Subcutaneous abdominal adipose tissue (tissue), 5 donors: ENCODE measurements around the gene ACTN4.

Experiments
- H3K27ac ChIP-seq: one replicate; pipeline ENCODE4 v1.7.0; 2013; ENCODE audit warnings: low read depth, mild to moderate bottlenecking, inconsistent platforms, low read length, moderate library complexity
- H3K27me3 ChIP-seq, 5 donors: one replicate each; pipeline ENCODE4 v1.7.0; 2013; ENCODE audit warnings: low read length in 5 of 5, inconsistent platforms in 1 of 5; ENCODE audit not compliant: control insufficient read depth in 5 of 5, insufficient read depth in 4 of 5
- H3K36me3 ChIP-seq, 5 donors: one replicate each; pipeline ENCODE4 v1.7.0; 2013; ENCODE audit warnings: low read length in 5 of 5; ENCODE audit not compliant: control insufficient read depth in 5 of 5, insufficient read depth in 5 of 5
- H3K4me1 ChIP-seq, 5 donors: one replicate each; pipeline ENCODE4 v1.7.0; 2013; ENCODE audit warnings: low read length in 5 of 5, mild to moderate bottlenecking in 3 of 5, moderate library complexity in 1 of 5; ENCODE audit not compliant: control insufficient read depth in 5 of 5, insufficient read depth in 5 of 5
- H3K4me3 ChIP-seq, 5 donors: one replicate each; pipeline ENCODE4 v1.7.0; 2013; ENCODE audit warnings: low read length in 5 of 5, low read depth in 1 of 5
- H3K9ac ChIP-seq, 5 donors: one replicate each; pipeline ENCODE4 v1.7.0; 2013; ENCODE audit warnings: low read length in 5 of 5, mild to moderate bottlenecking in 4 of 5, moderate library complexity in 3 of 5
- H3K9me3 ChIP-seq, 5 donors: one replicate each; pipeline ENCODE4 v1.7.0; 2013; ENCODE audit warnings: low read length in 5 of 5; ENCODE audit not compliant: control insufficient read depth in 5 of 5
- donor health status: healthy.
- donor health status: healthy.
- donor health status: healthy.
- donor health status: healthy.
- donor health status: healthy.

ACTN4 gene

DNA sequence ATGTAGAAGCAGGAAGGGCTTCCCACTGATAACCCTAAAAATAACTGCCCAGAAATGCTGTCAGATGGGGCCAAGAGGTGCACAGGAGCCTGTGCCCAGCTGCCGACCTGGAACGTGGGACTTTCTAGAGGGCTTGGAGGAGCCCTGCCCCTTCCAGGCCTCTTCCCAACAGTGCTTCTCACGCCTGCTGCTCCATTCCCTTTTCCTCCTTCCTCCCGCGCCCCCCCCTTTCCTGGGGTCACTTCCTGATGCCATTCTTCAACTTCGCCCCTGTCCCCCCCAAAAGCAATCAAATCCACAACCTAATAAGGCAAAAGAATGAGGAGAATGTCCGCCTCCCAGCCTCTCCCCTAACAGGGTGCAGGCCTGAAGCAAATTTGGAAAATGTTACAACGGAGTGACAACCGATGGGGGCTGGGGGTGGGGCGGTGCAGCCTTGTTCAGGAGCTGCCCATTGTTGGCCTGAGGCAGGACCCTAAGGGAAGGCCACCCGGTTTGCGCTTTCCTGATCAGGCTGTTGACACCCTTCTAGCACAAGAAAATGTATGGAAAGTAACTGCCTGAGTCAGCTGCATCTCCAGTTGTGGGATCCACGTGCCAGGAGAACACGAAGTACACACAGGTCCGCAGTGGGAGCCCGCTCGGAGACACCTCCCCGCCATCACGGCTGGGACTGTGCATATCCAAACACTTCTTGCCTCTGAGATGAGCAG, 18.7 kb downstream of the ACTN4 start:
- peak overlapping the region in 4 of 5 donors; percentile 38 to 81 (median 61) for H3K9ac ChIP-seq
- peak overlapping the region; percentile 87 for H3K27ac ChIP-seq
- H3K27me3 ChIP-seq = no peaks in the 10 kb centered on the region
- peaks cover 21 to 95% (median 87%) of the 10 kb centered on the region in 5 donors for H3K4me1 ChIP-seq
- H3K4me3 ChIP-seq = peak overlapping the region in 2 of 5 donors; percentile 22 to 34
- H3K9me3 ChIP-seq = no peaks in the 10 kb centered on the region
- H3K36me3 ChIP-seq = peaks cover 0 to 6% (median 2%) of the 10 kb centered on the region in 5 donors

DNA sequence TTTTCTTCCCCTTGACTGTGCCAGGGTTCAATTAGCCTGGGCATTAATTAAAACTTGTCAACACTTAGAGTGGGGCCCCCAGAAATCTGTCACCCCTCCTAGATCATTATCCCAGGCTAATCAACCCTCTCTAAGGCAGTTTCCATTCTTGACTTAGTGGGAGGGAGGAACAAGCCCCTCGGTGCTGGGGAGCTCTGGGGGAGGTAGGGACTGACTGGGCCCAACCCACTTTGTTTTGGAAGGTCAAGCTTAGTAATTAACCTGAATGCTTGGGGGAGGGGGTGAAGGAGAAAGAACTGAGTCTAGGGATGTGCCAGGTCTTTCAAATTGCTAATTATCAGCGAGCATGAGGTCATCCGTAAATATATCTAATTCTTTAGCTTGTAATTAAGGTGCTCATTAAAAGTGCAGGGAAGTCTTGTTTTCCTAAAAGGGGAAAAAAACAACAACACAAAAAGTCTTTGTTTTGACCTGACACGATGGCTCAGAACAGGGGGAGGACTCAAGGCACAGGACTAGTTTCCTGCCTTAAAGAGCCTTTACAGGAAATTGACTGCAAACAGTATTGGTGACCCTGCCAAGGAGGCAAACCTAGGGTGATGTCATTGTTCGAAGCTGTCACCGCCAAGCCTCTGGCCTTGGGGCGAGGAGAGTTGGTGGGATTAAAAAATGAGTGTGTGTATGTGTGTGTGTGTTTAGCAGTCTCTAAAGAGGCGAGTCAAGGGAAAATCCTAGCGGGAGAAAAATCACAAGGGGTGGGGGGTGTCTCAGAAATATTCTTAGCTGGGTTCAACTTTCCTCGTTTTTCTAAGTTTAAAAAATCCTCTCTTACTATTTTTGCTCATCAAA, 19.4 kb downstream of the ACTN4 start:
- Histone ChIP-seq H3K9ac (peak overlapping the region in 3 of 5 donors; percentile 48 to 81 (median 63)), H3K27ac (peak overlapping the region; percentile 87), H3K27me3 (no peaks in the 10 kb centered on the region), H3K4me1 (peaks cover 20 to 96% (median 88%) of the 10 kb centered on the region in 5 donors), H3K9me3 (no peaks in the 10 kb centered on the region), H3K36me3 (peaks cover 0 to 5% (median 2%) of the 10 kb centered on the region in 5 donors), H3K4me3 (no peak overlapping the region)

DNA sequence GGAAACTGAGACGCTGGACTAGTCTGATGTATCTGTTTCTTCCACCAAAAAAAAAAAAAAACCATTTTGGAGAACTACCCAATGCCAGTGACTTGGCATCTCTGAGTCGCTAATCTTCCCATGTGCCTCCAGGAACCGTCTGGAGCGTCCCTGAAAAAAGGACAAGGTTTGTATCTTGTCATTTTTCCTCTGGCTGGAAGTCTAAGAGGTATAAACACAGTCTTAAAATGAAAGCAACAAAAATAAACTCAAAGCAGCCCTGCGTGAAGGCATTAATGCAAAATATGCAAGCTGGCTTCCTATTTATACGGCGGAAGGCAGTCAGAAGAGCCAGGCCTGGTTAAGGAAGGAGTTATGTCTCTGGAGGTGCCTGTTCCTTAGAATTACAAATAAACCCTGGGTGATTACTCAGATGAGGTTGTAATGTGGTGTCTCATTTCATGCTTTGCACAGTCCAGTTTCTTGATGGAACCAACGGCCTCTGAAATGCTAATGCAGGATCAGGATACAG, 20.3 kb downstream of the ACTN4 start:
- H3K9me3 ChIP-seq = no peaks in the 10 kb centered on the region
- peaks cover 20 to 90% (median 80%) of the 10 kb centered on the region in 5 donors for H3K4me1 ChIP-seq
- H3K9ac ChIP-seq = peak overlapping the region in 4 of 5 donors; percentile 3 to 81 (median 28)
- no peak overlapping the region for H3K4me3 ChIP-seq
- peak overlapping the region; percentile 87 for H3K27ac ChIP-seq
- peaks cover 0 to 5% (median 2%) of the 10 kb centered on the region in 5 donors for H3K36me3 ChIP-seq
- no peaks in the 10 kb centered on the region for H3K27me3 ChIP-seq

DNA sequence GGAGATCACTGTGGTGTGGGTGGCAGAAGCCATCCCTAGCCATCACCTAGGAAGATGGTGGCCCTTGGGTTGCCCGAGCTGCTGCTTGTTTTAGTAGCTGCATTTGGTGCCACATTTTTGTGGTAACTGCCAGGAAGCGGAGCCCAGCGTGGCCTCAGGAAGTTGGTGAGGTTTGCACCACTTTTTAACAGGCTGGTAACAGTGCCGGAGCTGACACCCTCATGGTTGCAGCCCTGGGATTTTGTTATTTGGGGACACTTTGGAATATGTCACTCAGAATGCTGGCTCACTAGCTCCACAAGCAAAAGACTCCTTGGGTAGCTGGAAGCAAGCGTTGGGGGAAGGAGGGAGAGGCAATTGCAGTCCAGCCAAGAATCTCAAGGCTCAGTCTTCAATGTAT, 22.1 kb downstream of the ACTN4 start:
- Histone ChIP-seq H3K27ac (peak overlapping the region; percentile 19), H3K4me3 (no peak overlapping the region), H3K27me3 (no peaks in the 10 kb centered on the region), H3K9me3 (no peaks in the 10 kb centered on the region), H3K36me3 (peaks cover 0 to 5% (median 2%) of the 10 kb centered on the region in 5 donors), H3K4me1 (peaks cover 18 to 80% (median 69%) of the 10 kb centered on the region in 5 donors), H3K9ac (peak overlapping the region in 1 of 5 donors; percentile 56)

DNA sequence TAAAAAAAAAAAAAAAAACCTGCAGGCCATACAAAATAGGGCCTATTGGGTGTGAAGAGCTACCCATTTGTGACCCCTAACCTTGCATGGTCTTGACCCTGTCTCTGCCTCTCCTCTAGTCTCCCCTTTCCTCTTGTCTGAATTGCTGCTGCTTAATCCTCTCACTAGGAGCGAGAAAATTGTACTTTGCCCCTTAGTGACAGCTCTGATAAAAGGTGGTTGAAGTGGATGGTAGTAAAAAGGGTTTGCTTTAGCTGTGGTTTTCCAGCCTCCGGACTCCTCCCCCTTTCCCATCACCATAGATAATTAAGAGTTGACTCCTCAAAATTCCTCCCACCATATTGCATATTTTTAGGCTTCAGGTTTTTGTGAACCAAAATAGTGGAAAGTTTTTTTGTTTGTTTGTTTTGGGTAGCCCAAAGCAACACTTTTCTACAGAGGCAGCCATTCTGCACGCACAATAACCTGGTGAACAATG, 23.5 kb downstream of the ACTN4 start:
- H3K27ac ChIP-seq = peak overlapping the region; percentile 19
- H3K9me3 ChIP-seq = no peaks in the 10 kb centered on the region
- no peak overlapping the region for H3K4me3 ChIP-seq
- H3K9ac ChIP-seq = no peak overlapping the region
- no peaks in the 10 kb centered on the region for H3K27me3 ChIP-seq
- peaks cover 8 to 80% (median 67%) of the 10 kb centered on the region in 5 donors for H3K4me1 ChIP-seq
- peaks cover 0 to 5% (median 2%) of the 10 kb centered on the region in 5 donors for H3K36me3 ChIP-seq

DNA sequence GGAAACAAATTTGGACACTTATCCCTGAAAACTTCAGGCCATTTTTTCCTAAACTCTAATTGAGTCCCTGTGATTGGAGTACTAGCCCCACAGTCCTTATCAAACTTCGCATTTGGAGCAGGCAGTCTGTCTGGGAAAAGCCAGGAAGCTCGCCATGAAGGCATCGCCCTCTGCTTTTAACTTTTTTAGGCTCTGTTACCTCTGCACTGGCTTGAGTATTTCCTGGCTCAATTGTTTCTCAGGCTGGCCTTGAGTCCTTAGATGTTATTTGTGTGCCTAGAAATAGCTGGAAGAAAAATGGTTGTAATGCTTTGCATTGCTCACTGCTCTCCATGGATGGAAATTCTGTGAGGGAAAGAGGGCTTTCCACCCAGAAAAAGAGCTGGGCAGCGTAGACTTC, 24.2 kb downstream of the ACTN4 start:
- H3K9me3 ChIP-seq = no peaks in the 10 kb centered on the region
- H3K27me3 ChIP-seq = no peaks in the 10 kb centered on the region
- H3K9ac ChIP-seq = no peak overlapping the region
- H3K36me3 ChIP-seq = peaks cover 0 to 5% (median 2%) of the 10 kb centered on the region in 5 donors
- peak overlapping the region; percentile 19 for H3K27ac ChIP-seq
- H3K4me1 ChIP-seq = peaks cover 5 to 80% (median 67%) of the 10 kb centered on the region in 5 donors
- H3K4me3 ChIP-seq = no peak overlapping the region

DNA sequence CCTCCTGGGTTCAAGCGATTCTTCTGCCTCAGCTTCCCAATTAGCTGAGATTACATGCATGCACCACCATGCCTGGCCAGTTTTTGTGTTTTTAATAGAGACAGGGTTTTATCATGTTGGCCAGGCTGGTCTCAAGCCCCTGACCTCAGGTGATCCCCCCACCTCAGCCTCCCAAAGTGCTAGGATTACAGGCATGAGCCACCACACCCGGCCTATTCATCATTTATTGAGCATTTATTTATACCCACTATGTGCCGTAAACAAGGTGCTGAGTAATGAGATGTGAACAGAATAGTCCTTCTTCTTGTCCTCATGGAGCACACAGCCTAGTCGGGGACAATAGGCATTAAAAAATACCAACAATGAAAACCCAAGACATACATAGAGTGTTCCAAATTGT, 25.6 kb downstream of the ACTN4 start:
- Histone ChIP-seq H3K27ac (no peak overlapping the region), H3K9me3 (no peaks in the 10 kb centered on the region), H3K4me1 (peaks cover 5 to 78% (median 60%) of the 10 kb centered on the region in 5 donors), H3K4me3 (no peak overlapping the region), H3K36me3 (peaks cover 0 to 12% (median 2%) of the 10 kb centered on the region in 5 donors), H3K9ac (no peak overlapping the region), H3K27me3 (no peaks in the 10 kb centered on the region)

DNA sequence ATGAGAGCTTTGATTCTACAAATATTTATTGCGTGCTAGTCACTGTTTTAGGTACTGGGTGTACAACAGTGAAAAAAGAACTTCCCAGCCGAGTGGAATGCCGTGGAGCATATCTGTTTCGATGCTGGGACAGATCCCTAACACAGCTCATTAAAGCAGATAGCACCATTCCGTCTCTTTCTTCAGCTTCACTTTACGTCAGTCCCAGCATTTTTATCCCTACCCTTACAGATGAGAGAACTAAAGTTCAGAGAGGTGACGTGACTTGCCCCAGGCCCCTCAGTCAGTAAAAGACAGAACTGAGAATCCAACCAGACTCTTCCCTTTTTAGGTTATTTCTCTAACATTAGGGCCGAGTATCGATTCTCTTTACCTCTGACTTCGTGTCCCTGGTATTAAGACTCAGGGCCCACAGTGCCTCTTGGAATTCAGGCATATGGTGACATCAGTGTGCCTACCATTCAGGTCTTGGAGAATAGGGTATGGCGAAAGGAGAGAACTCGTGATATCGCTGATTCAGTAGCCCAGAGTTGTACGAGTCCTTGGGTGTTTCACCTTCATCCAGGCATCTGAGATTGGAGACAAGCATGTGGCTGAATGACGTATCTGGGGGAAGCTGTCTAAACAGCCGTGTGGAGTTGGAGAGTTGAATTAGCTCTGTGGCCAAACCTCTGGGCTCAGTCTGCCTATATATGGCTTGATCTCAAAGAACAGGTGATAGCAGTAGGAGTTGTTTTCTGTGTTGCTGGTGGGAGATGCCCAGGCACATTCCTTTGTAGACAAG, 27.1 kb downstream of the ACTN4 start:
- Histone ChIP-seq H3K36me3 (peaks cover 0 to 13% (median 4%) of the 10 kb centered on the region in 5 donors), H3K4me1 (peaks cover 7 to 78% (median 60%) of the 10 kb centered on the region in 5 donors), H3K27me3 (no peaks in the 10 kb centered on the region), H3K4me3 (no peak overlapping the region), H3K9me3 (no peaks in the 10 kb centered on the region), H3K9ac (peak overlapping the region in 2 of 5 donors; percentile 44 to 53), H3K27ac (peak overlapping the region; percentile 57)

DNA sequence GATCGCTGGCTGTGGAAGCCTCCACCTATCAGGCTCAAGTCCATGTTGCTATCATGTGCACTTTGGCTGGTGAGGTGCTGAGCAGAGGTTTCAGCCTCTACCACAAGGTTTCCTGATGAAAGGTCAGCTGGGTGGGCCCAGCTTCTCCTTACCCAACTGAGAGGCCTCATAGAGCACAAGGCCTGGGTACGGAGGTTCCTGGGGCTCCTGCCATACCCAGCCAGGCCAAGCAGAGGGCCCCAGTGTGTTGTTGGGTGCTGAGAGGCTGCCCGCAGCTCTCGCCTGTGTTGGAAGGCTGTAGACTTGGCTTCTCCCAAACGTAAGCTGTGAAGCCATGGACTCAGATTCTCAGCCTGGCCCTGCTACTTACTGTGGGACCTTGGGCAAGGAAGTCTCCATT, 28.2 kb downstream of the ACTN4 start:
- Histone ChIP-seq H3K9me3 (no peaks in the 10 kb centered on the region), H3K9ac (no peak overlapping the region), H3K4me1 (peaks cover 6 to 78% (median 51%) of the 10 kb centered on the region in 5 donors)

More for the DNA sequence above, 28.2 kb downstream of the ACTN4 start:
- peaks cover 0 to 13% (median 4%) of the 10 kb centered on the region in 5 donors for H3K36me3 ChIP-seq
- no peaks in the 10 kb centered on the region for H3K27me3 ChIP-seq
- H3K4me3 ChIP-seq = no peak overlapping the region
- peak overlapping the region; percentile 57 for H3K27ac ChIP-seq
